SKM-1 (cell line): ENCODE data around the gene NOTCH3.
A peak's percentile ranks its signal among the peaks of the same experiment; 100 is the strongest.

ENCODE experiments used
- DNase-seq: peaks from one replicate; lab custom pipeline; 2025; ENCODE audit not compliant: unreplicated experiment; lab: John Stamatoyannopoulos, UW

The NOTCH3 gene

GRCh38 chr19:15236886-15237285 lies 36.1 kb upstream of the NOTCH3 start:
- no peak for DNase-seq

GRCh38 chr19:15235781-15236180 lies 35.0 kb upstream of the NOTCH3 start:
- no peak for DNase-seq

GRCh38 chr19:15234431-15235130 lies 33.8 kb upstream of the NOTCH3 start:
- DNase-seq, result no peak

GRCh38 chr19:15231271-15231670 lies 30.5 kb upstream of the NOTCH3 start:
- DNase-seq, result no peak

GRCh38 chr19:15227261-15227660 lies 26.5 kb upstream of the NOTCH3 start:
- no peak for DNase-seq

- DNase-seq, result no peak
Observed at GRCh38 chr19:15225760-15226159, 25.0 kb upstream of the NOTCH3 start.

- DNase-seq, result no peak
Observed at GRCh38 chr19:15223649-15224361, 23.0 kb upstream of the NOTCH3 start.

- no peak for DNase-seq
Observed at GRCh38 chr19:15222738-15223648, 22.2 kb upstream of the NOTCH3 start.

- no peak for DNase-seq
Observed at GRCh38 chr19:15220833-15221232, 20.0 kb upstream of the NOTCH3 start.

- no peak for DNase-seq
Observed at GRCh38 chr19:15218501-15218900, 17.7 kb upstream of the NOTCH3 start.

- no peak for DNase-seq
Observed at GRCh38 chr19:15216363-15216762, 15.6 kb upstream of the NOTCH3 start.

GRCh38 chr19:15213715-15214381 lies 13.1 kb upstream of the NOTCH3 start:
- no peak for DNase-seq

GRCh38 chr19:15212711-15213110 lies 11.9 kb upstream of the NOTCH3 start:
- DNase-seq, result no peak

- peak; percentile 88 for DNase-seq
Observed at GRCh38 chr19:15210323-15210781, 9.6 kb upstream of the NOTCH3 start.

- DNase-seq, result no peak
Observed at GRCh38 chr19:15201374-15202023, 704 bp upstream of the NOTCH3 start.

GRCh38 chr19:15199661-15200552 lies 888 bp downstream of the NOTCH3 start:
- DNase-seq, result no peak

GRCh38 chr19:15198951-15199660 lies 1.7 kb downstream of the NOTCH3 start:
- no peak for DNase-seq

GRCh38 chr19:15197942-15198341 lies 2.9 kb downstream of the NOTCH3 start:
- DNase-seq, result no peak
